Measurements from ENCODE around the gene HES1.

DNA sequence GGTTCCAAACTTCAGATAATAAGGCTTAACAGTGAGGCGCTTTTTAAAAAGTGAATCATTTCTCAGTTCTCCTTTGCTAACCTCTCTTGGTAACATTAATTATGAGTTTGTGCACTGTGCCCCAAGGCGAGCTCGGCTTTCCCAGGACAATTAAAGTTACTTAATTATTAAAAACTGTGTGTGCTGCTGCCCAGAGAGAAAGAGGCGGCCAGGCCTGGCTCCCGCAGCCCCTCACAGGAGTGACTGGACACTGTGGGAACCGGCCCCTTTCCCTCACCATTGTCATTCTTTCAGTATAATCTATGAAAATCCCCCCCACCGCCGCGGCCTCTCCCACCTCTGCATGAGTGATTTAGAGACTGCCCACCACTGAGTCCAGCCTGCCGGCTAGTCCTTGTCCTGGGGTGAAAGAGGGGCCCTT lies 43.1 kb upstream of the HES1 start:
- TF ChIP-seq, protein P1, sequence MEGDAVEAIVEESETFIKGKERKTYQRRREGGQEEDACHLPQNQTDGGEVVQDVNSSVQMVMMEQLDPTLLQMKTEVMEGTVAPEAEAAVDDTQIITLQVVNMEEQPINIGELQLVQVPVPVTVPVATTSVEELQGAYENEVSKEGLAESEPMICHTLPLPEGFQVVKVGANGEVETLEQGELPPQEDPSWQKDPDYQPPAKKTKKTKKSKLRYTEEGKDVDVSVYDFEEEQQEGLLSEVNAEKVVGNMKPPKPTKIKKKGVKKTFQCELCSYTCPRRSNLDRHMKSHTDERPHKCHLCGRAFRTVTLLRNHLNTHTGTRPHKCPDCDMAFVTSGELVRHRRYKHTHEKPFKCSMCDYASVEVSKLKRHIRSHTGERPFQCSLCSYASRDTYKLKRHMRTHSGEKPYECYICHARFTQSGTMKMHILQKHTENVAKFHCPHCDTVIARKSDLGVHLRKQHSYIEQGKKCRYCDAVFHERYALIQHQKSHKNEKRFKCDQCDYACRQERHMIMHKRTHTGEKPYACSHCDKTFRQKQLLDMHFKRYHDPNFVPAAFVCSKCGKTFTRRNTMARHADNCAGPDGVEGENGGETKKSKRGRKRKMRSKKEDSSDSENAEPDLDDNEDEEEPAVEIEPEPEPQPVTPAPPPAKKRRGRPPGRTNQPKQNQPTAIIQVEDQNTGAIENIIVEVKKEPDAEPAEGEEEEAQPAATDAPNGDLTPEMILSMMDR (IDR thresholded peaks at IDR 0.05), result no peak
- TF ChIP-seq POLR2A (IDR thresholded peaks at IDR 0.05), result no peak
- no peak for TF ChIP-seq EP300 (IDR thresholded peaks at IDR 0.05)
